NCI-H446 treated with DMSO at 0.1 percent for 48 hours (cell line): ENCODE data around the gene FNDC5.
A peak's percentile ranks its signal among the peaks of the same experiment; 100 is the strongest.

Source experiments
- DNase-seq: peaks from one replicate; lab custom pipeline; 2025; lab: John Stamatoyannopoulos, UW

FNDC5 gene

GRCh38 chr1:32884032-32884372 is 13.3 kb upstream of the FNDC5 start:
- DNase-seq, result no peak

- no peak for DNase-seq
These were observed 12.8 kb upstream of the FNDC5 start for GRCh38 chr1:32883338-32884031.

GRCh38 chr1:32881871-32882850 is 11.4 kb upstream of the FNDC5 start:
- peak; percentile 66 for DNase-seq

GRCh38 chr1:32881291-32881690 is 10.6 kb upstream of the FNDC5 start:
- DNase-seq, result no peak

GRCh38 chr1:32878637-32879041 is 7.9 kb upstream of the FNDC5 start:
- DNase-seq, result no peak

- DNase-seq, result no peak
These were observed 7.5 kb upstream of the FNDC5 start for GRCh38 chr1:32878183-32878582.

- DNase-seq, result peak; percentile 66
These were observed 6.7 kb upstream of the FNDC5 start for GRCh38 chr1:32877211-32878110.

- no peak for DNase-seq
These were observed 5.9 kb upstream of the FNDC5 start for GRCh38 chr1:32876341-32877210.

GRCh38 chr1:32874860-32875752 is 4.4 kb upstream of the FNDC5 start:
- DNase-seq, result no peak

GRCh38 chr1:32873484-32873883 is 2.8 kb upstream of the FNDC5 start:
- no peak for DNase-seq

- DNase-seq, result no peak
These were observed 1.4 kb upstream of the FNDC5 start for GRCh38 chr1:32872192-32872460.

GRCh38 chr1:32871364-32872191 is 866 bp upstream of the FNDC5 start:
- no peak for DNase-seq

GRCh38 chr1:32869923-32870614 is 643 bp downstream of the FNDC5 start:
- no peak for DNase-seq

- DNase-seq, result no peak
These were observed 1.8 kb downstream of the FNDC5 start for GRCh38 chr1:32868806-32869455.

GRCh38 chr1:32868085-32868484 is 2.6 kb downstream of the FNDC5 start:
- no peak for DNase-seq

- DNase-seq, result no peak
These were observed 3.0 kb downstream of the FNDC5 start for GRCh38 chr1:32867671-32868070.

- no peak for DNase-seq
These were observed 3.6 kb downstream of the FNDC5 start for GRCh38 chr1:32867151-32867550.

GRCh38 chr1:32865639-32866405 is 4.9 kb downstream of the FNDC5 start:
- no peak for DNase-seq
